Stimulated activated CD4-positive, alpha-beta T cell treated with anti-CD3 and anti-CD28 coated beads, Interleukin-4, amount 100 ng/mL, for 1 hour (primary cell): Measurements from ENCODE around the gene APOL4.
A peak's percentile ranks its signal among the peaks of the same experiment; 100 is the strongest.
"Not testable (repeated sequence)": the region's sequence is repeated elsewhere in the genome, so short reads cannot be mapped to it uniquely, and the experiment has no call there.

Source experiments
- DNase-seq: peaks from one replicate; pipeline ENCODE4 v3.0.0-alpha.2; 2020

APOL4 gene

DNA sequence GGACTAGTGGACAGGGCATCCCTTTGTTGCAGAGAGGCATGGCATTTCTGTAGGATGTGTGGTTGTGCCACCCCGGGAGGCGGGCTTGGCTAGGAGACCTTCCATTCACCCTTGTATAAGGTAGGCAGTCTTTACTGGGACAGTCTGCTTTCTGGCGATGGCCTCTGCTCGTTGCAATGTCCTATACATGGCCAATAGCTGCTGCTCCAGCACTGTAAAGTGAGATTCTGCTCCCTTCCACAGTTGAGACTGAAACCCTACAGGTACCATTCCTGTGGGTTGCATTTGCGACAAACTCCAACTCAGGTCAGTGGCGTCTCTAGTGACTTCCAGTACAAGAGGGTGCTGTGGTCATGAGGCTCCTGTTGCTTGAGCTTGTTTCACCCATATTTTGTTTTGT is 20.7 kb downstream of the APOL4 start:
- no peak for DNase-seq

DNA sequence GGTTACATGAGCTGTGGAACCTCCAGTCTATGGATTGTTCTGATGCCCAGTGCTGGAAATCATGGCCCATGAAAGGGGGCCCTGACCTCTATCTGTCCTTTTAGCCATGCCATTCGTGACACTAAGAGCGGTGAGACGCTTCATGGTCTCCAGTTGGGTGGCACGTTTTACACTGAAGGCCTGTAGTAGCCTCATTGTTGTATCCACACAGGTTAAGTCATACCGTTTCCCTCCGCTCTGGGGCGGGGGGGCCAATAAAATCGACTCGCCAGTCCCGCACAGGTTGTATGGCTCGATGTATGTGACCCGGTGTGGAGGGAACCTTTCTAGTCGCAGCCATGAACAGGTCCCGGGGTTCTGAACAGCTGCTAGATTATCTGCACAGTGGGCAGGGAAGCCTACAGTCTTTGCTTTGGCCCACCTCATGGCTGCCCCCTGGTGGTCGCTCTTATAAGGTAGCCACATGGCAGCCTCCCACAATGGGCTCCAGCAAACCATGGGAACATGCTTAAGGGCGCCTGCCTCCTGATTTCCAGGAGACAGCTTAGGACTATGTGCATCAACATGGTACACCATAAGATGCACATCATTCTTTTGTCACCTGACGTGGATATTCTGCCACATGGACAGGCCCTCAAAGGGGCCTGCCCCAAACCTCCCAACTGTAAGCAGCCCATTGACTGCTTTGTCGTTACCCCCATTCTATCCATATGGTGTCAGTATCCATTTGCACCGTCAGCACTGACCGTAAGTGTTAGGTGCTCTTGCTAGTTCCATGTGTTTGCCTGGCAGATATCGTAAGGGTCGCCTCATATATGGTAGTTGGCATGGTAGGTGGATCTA is 21.4 kb downstream of the APOL4 start:
- DNase-seq: peak; percentile 87

DNA sequence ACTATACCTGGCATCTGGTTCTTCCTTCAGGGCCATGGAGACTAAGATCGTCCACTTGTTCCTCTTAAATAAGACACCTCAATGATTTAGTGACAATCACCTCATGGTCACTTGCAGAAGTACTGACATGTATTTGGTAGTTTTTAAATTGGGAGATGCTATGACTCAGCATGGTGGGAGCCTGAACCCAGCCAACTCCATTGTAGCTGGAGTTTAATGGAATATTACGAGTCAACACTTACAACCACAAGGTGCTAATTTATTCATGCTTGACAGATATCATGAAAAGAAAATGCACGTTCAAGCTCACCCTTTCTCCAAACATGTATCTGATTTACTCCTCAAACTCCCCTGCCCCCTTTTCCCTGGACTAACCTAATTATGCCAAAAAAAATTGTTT is 24.4 kb downstream of the APOL4 start:
- DNase-seq: no peak

DNA sequence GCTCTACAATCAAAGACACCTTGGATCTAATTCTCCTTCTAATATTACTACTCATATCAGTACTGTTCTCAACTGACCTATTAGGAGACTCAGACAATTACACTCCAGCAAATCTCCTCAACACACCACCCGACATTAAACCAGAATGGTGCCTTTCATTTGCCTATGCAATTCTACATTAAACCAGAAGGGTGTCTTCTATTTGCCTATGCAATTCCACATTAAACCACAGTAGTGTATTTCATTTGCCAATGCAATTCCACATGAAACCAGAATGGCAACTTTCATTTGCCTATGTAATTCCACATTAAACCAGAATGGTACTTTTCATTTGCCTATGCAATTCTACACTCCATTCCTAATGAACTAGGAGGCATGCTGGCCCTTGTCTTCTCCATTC is 25.7 kb downstream of the APOL4 start:
- no peak for DNase-seq

DNA sequence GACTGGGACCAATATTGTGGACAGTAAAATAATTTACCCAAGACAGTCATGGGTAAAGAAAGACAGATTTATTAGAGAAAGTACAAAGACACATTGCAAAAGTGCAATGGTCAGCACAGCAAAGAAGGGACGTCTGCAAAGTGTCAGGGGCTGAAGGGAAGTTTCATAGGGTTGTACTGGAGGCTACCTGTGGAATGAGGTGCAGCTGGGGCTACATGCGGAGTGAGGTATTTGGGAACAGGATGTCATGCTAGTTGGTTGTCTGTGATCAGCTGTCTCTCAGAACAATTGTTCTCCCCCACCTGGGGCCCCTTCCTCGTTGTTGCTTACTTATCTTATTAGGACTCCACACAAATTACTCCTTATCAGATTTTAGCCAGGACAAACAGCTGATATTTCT is 29.7 kb downstream of the APOL4 start:
- DNase-seq: no peak

DNA sequence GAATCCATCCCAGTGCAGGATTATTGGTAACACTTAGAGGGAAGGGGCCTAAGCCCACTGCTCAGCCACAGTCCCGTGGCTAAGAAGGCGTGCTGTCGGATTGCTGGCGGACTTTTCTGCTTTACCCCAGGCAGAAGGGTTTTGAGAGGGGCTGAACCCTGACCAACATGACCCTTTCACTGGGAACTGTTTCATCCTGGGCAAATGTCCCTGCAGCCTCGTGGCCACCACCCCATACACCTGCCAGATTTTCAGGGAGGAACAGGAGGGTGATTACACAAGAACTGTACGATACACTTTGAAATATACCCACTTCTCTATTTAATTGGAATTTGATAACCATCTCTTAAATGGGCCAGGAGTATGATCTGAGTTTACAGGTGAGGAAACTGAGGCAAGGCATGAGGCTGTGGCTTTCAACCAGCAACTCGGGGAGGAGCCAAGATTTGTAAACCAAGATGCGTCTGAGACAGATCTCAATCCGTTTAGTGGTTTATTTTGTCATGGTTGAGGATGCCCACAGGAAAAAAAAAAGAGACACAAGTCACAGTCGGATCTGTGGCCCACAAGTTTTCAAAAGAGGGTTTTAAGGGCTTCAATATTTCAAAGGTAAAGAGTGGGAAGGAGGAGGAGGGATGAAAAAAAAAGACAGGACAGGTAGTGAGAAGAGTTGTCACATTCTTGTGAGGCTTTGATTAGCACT is 34.9 kb downstream of the APOL4 start:
- no peak for DNase-seq

DNA sequence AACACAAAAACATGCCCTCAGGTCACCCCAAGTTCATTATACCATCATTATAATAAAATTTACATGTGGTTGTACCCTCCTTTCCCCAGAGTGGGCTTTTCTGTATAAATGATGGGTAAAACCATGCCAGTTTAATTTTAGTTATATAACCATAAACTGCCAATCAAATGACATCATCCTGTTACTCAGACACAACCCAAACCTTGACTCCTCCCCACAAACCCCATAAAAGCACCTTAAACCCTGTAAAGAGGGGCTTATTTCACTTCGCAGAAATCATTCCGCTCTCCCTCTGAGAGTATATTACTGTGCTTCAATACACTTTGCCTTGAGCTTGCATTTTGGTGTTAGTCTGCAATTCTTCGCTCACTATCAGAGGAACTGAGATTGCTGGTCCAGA is 35.5 kb downstream of the APOL4 start:
- no peak for DNase-seq

DNA sequence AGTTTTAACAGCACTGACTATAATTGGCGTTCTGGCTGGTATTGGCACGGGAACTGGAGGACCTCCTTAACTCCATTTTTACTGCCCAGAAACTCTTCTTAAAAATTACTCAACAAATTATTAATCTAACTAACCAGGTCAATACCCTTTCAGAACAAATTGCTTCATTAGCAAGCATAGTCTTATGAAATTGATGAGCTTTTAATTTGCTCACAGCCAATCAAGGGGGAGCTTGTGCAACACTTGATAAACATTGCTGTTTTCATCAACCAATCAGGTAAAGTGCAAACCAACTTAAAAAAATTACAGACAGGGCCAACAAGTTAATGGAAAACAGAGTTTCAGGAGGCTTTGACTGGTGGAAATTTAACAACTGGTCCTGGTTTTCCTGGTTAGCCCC is 36.5 kb downstream of the APOL4 start:
- no peak for DNase-seq

DNA sequence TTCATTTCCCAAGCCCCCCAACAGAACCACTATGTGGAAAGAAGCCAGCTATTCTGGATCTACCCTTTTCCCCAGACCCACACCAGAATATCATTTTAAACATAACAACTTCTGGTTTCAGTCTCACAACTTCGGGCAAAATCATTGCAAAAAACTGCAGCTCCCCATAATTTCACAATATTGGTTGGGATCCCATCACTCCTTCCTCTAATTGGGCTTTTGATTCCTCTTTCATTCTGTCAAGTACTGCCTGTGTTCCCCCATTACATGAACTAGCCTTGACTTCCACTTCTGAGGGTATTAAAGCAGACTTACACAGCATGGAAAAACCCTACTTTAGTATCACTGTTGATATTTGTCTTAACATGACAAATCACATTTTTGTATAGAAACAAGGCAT is 37.0 kb downstream of the APOL4 start:
- DNase-seq: no peak

DNA sequence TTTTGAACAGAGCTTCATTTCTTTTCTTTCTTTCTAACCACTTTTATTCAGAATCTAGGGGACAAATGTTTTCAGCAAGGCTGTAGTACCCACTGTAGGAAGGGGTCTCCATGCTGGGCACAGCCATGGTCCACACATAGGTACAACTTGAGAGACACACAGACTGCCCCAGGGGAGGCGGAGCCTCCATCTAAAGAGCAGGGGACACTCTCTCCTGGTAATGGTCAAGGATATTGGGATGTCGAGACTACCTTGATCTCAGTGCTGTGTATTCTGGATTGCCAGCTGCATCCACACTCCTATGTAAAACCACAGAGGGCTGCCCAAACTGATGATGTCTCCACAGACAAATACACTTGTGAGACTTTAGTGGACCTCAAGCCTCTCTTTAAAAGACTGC is 38.1 kb downstream of the APOL4 start:
- no peak for DNase-seq

DNA sequence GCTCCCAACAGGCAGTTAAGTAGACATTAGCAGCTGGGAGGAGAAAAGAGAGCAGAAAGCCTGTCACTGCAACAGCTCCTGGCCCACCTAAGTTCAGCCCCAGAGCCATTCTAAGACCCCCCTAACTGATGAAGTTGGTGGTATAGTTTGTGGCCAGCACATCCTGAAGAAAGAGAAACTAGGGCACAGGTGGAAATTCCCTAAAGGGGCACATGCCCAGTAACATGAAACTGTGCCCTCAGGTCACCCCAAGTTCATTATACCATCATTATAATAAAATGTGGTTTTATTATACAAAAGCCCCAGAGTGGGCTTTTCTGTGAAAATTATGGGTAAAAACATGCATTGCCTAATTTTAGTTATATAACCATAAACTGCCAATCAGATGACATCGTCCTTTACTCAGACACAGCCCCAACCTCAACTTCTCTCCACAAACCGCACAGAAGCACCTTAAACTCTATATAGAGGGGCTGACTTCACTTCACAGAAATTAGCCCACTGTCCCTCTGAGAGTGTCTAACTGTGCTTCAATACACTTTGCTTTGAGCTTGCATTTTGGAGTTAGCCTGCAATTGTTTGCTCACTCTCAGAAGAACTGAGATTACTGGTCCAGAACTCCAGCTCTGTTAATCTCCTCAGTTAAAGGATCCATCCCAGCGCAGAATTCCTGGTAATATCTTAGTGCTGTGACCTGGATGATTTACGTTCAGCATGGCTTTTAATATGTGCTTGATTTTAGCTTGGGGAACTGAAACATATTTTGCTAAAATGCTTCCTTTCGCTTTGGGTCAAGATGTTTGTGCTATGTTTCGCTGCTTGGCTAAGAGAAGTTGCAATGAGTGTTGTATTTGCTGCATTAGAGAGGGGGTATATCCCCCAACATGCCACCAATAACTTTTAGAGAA is 39.2 kb downstream of the APOL4 start:
- no peak for DNase-seq

DNA sequence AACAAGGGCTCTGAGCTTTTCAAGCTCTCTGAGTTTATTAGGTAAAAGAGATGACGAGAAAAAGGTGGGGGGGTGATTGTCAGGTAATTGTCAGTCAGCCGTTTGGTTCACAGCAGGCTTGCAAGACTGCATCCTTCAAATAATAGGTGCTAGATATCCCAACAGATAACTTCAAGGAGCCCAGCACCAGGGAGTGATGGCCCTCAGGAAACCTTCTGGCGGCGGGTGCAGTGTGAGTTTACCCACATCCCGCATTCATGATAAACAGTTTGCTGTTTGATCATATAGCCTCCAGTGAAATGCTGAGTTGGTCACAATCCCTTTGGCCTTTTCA is 39.8 kb downstream of the APOL4 start:
- DNase-seq: not testable (repeated sequence)

DNA sequence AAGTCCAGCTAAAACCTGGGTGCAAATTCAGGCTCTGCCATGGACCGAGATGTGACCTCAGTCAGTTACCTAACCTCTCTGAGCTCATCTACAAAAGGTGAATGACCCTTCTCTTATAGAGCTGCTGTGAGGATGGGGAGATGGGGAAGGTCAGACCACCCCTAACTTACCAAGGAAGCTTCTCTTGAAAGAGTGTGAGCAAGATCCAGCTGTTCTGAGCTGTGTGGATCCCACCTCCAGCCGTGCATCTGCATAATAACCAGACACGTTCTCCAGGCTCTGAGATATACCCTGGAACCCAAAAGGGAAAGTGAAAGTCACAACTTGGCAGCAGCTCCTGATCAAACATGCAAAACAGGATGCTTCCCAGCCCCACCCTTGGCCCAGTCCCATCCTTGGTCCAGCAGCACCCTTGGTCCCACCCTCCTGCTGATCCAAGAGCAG is 41.1 kb downstream of the APOL4 start, which contains the start of gene APOL3:
APOL3 (minus strand) TSS at position 257 of the 444 bp plus-strand sequence. CDS start 11,700 bp downstream, outside the sequence.
- DNase-seq: peak; percentile 37

DNA sequence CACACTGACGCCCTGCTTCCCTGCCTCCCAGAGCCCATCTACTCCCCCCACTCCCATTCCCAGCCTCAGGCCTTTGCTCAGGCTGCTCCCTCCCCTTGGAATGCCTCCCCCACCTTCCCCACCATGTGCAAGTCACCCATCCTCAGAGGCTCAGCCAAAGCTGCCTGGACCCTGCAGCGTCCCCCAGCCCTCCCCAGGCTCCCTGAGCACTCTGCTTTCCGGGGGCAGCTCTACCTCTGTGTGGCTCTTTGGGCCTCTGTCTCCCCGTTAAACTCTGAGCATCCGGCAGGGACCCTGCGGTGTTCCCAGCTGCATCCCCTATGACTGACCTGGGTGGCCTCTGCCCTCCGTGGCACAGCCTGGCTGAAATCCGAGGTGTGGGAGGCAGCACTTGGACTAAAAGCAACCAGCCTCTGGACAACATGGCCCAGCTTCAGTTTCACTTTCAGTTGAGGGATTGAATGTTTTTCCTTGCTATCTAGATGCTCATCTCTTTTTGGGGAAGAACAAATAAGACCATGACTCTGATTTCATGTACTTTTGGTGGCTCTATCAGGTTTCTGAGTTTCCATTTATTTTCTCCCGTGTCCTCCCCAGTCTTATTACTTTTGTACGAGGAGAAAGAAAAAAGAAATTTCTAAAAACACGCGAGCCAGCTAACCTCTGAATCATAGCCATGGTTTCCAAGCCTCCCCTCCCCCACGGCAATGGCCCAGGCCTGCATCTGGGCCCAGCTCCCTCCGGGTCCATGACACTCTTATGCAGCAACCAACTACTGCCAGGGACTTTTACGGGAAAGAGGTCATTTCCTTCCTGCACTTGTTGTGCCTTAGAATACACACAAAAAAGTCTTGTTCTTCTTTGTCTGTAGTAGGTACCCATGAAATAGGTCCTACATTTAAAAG is 44.8 kb downstream of the APOL4 start:
- DNase-seq: peak; percentile 78

DNA sequence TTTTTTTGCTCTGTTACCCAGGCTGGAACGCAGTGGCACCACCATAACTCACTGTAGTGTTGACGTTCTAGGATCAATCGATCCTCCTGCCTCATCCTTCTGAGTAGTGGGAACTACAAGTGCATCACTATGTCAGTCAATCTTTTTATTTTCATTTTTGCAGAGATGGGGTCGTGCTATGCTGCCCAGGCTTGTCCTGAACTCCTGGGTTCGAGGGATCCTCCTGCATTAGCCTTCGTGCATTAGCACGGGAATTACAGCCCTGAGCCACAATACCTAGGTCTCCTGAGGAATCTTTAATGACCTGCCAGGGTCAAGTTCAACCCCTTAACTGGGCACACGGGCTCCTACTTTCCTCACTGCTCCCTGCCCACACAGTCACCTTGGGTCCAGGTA is 45.5 kb downstream of the APOL4 start:
- no peak for DNase-seq

DNA sequence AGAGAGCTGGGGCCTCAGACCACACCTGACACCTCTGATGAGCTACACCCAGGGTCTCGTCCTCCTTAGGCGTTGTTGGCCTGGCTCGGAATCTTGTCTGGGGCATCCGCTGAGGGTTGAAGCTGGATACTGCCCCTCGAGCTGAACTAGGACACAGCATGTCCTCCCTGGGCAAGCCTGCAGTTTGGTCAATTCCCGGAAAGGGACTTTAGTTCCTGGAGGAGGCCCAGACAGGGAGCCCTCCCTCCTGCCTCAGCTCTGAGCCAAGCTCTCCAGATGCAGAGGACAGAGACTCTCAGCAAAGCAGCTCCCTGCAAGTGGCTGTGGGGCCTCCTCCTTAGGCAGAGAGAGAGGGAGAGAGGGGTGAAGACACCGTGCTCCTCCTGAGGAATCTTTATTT is 45.9 kb downstream of the APOL4 start:
- DNase-seq: no peak

DNA sequence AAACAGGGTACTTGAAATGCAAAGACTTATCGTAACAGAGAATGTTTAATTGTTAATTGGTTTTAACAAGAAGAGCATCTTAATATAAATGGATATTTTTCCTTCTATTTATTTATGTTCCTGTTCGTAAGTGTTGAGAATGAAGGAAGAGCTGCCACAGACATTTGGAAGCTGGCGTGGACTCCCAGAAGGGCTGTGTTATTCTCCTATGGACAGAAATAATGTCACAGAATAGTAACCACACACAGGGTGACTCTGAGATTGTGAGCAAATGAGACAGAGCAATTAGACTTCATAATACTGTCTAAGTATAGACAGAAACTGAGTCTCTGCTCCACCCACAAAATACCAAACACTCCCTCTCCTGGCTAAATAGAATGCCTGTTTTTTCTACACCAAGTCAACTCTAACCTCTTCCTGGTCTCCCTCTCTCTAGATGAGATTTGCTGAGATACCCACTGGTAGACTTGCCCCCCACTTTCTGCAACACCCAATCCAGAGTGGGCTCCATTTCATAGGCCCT is 47.1 kb downstream of the APOL4 start:
- DNase-seq: no peak

DNA sequence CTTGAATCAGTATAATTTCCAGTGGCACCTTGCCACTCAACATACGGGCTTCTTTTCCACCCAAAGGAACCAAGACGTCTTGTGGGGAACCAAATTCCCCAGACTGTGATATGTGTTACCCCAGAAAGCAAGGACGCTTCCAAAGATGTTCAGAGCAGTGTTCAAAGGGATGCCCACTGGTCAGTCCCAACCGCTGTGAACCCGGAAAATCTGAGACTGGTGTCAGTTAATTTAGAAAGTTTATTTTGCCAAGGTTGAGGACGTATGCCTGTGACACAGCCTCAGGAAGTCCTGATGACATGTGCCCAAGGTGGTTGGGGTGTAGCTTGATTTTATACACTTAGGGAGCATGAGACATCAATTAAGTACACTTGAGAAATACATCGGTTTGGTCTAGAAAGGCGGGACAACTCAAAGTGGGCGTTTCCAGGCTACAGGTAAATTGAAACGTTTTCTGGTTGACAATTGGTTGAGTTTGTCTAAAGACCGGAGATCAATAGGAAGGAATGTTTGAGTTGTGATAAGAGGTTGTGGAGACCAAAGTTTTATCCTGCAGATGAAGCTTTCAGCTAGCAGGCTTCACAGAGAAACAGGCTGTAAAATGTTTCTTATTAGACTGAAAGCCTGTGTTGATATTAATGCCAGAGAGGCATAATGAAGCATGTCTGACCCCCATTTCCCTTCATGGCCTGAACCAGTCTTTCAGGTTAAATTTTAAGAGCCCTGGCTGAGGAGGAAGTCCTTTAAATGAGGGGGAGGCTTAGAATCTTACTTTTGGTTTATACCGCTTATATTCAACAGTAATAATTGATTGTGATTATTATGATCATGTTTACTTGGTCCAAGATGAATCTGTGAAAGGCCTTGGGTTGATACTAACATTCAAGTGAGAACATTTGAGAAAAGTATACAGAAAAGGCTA is 47.8 kb downstream of the APOL4 start:
- no peak for DNase-seq

DNA sequence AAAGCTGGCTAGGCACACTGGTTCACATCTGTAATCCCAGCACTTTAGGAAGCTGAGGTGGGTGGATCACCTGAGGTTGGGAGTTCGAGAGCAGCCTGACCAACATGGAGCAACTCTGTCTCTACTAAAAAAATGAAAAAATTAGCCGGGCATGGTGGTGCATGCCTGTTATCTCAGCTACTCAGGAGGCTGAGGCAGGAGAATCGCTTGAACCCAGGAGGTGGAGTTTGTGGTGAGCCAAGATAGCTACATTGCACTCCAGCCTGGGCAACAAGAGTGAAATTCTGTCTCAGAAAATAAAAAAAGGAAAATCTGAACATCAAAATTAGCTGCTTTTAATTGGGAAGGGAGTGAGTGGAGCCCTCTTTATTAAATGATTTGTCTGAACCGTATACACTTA is 48.8 kb downstream of the APOL4 start:
- not testable (repeated sequence) for DNase-seq

DNA sequence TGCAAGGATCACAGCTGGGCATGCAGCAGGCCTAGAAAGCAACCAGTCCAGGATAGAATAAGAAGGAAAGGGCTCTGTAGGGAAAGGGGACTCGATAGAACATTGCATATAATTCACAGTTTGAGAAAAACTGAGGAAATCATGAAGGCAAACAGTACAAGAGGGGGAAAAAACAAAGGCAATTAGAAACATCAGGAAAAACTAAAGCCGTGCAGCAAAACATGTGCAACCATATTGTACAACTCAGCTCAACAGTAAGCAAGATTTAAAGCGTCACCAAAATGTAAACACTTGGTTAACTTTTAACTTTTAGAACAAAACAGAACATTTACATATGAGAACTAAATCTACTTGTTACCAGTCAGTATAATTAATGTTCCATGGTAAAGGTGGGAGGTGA is 49.5 kb downstream of the APOL4 start:
- no peak for DNase-seq
